Measurements from ENCODE around the gene KRTAP4-1.

Gene KRTAP4-1

DNA sequence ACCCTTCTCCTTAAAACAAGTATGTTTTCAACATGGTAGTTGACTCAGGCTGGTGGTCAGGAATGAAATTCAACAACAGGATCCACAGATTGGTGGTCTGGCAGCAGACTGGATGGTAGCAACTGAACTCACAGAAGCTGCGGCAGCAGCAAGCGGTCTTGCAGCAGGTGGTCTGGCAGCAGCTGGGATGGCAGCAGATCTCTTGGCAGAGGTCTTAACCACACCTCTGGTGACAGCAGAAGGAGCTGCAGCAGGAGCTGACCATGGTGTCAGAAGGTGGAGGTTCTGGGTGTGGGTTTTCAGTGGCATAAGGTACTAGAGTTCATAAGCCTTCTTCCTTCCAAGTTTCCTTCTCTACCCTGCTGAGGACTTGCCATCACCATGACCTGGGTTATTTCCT is 2.2 kb upstream of the KRTAP4-1 start:
- TF ChIP-seq CTCF (IDR thresholded peaks at IDR 0.05; ENCODE audit: control insufficient read depth, insufficient read depth, low read depth, low read length, missing control alignments), result no peak
- no peak overlapping the region for H3K4me3 ChIP-seq (ENCODE audit: control insufficient read depth, low read depth, low read length)
- no peak for DNase-seq (ENCODE audit: low read depth)

DNA sequence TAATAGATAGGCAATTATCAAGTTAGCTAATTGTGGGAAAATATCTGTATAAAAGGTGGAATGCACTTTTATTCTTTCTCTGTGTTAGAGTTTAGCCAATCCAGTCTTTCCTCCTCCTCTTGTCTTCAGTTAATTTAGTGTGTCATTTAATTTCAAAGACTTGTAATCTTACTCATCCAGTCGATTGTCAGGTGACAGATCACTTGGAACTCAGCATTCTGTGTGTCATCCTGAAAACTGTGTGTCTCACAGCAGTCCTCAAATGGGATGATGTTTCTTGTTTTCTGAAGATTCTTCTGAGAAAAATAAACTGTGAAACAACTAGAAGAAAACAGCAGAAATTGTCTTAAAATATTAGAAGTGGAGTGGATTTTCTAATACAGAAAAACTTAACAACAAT is 290 bp upstream of the KRTAP4-1 start:
- H3K4me3 ChIP-seq (ENCODE audit: control insufficient read depth, low read depth, low read length), result no peak overlapping the region
- TF ChIP-seq CTCF (IDR thresholded peaks at IDR 0.05; ENCODE audit: control insufficient read depth, insufficient read depth, low read depth, low read length, missing control alignments), result no peak
- DNase-seq (ENCODE audit: low read depth), result no peak

- no peak overlapping the region for H3K4me3 ChIP-seq (ENCODE audit: control insufficient read depth, low read depth, low read length)
- peak; percentile 10 for DNase-seq (ENCODE audit: low read depth)
- no peak for TF ChIP-seq CTCF (IDR thresholded peaks at IDR 0.05; ENCODE audit: control insufficient read depth, insufficient read depth, low read depth, low read length, missing control alignments)
Measured at GRCh38 chr17:41178843-41179616, 5.7 kb downstream of the KRTAP4-1 start.

GRCh38 chr17:41178341-41178740 is 6.4 kb downstream of the KRTAP4-1 start:
- no peak overlapping the region for H3K4me3 ChIP-seq (ENCODE audit: control insufficient read depth, low read depth, low read length)
- TF ChIP-seq CTCF (IDR thresholded peaks at IDR 0.05; ENCODE audit: control insufficient read depth, insufficient read depth, low read depth, low read length, missing control alignments), result no peak

GRCh38 chr17:41177727-41178271 is 6.9 kb downstream of the KRTAP4-1 start, which contains the start of gene KRTAP4-2:
Gene KRTAP4-2, minus strand, starts transcription at chr17:41178221. Its CDS starts 57 bp downstream, at chr17:41178164.
- DNase-seq (ENCODE audit: low read depth), result no peak
- H3K4me3 ChIP-seq (ENCODE audit: control insufficient read depth, low read depth, low read length), result no peak within 1 kb of the TSS
- no peak for TF ChIP-seq CTCF (IDR thresholded peaks at IDR 0.05; ENCODE audit: control insufficient read depth, insufficient read depth, low read depth, low read length, missing control alignments)

More at GRCh38 chr17:41178341-41178740, 6.4 kb downstream of the KRTAP4-1 start:
- DNase-seq (ENCODE audit: low read depth), result peak; percentile 23

- no peak for TF ChIP-seq CTCF (IDR thresholded peaks at IDR 0.05; ENCODE audit: control insufficient read depth, insufficient read depth, low read depth, low read length, missing control alignments)
- DNase-seq (ENCODE audit: low read depth), result no peak
- H3K4me3 ChIP-seq (ENCODE audit: control insufficient read depth, low read depth, low read length), result no peak overlapping the region
Measured at GRCh38 chr17:41176744-41177387, 7.8 kb downstream of the KRTAP4-1 start.
